HFF-Myc (cell line): ENCODE measurements around the gene RNF138.
"Not testable (repeated sequence)": the region's sequence is repeated elsewhere in the genome, so short reads cannot be mapped to it uniquely, and the experiment has no call there.

Experiments used
- DNase-seq: peaks from one replicate; pipeline ENCODE4 v3.0.0-alpha.2; 2011; ENCODE audit warnings: low read depth; ENCODE audit errors: extremely low read depth
- H3K4me3 ChIP-seq: replicated peaks from 2 replicates; pipeline ENCODE4 v1.5.1; 2011; ENCODE audit warnings: low read depth, mild to moderate bottlenecking, control low read depth, low read length
- CTCF ChIP-seq: IDR thresholded peaks from 2 replicates; pipeline ENCODE4 v1.5.1; 2012; ENCODE audit warnings: mild to moderate bottlenecking, low read depth, low read length, control low read depth; ENCODE audit errors: missing control alignments

Gene RNF138

GRCh38 chr18:32148185-32148870, 56.7 kb downstream of the RNF138 start:
- TF ChIP-seq CTCF: no peak
- H3K4me3 ChIP-seq: no peak overlapping the region
- DNase-seq: no peak

- no peak overlapping the region for H3K4me3 ChIP-seq
- TF ChIP-seq CTCF: no peak
- no peak for DNase-seq
Observed at GRCh38 chr18:32152705-32153448, 61.2 kb downstream of the RNF138 start.

GRCh38 chr18:32156855-32157254, 65.2 kb downstream of the RNF138 start:
- DNase-seq: no peak
- no peak for TF ChIP-seq CTCF
- H3K4me3 ChIP-seq: no peak overlapping the region

- no peak overlapping the region for H3K4me3 ChIP-seq
- no peak for DNase-seq
- TF ChIP-seq CTCF: no peak
Observed at GRCh38 chr18:32157580-32157979, 65.9 kb downstream of the RNF138 start.

- no peak overlapping the region for H3K4me3 ChIP-seq
- peak; percentile 81 for DNase-seq
- peak; percentile 83 for TF ChIP-seq CTCF
Observed at GRCh38 chr18:32158108-32158624, 66.5 kb downstream of the RNF138 start.

GRCh38 chr18:32158631-32159030, 67.0 kb downstream of the RNF138 start:
- DNase-seq, H3K4me3 ChIP-seq: not testable (repeated sequence)

- no peak overlapping the region for H3K4me3 ChIP-seq
- no peak for TF ChIP-seq CTCF
- no peak for DNase-seq
Observed at GRCh38 chr18:32160547-32160946, 68.9 kb downstream of the RNF138 start.
